Activated CD8-positive, alpha-beta memory T cell treated with anti-CD3 and anti-CD28 coated beads, Interleukin-2, amount 50 U/mL, for 4 hours (primary cell): ENCODE measurements around the gene NFASC.
A peak's percentile ranks its signal among the peaks of the same experiment; 100 is the strongest.

Experiments
- DNase-seq: peaks from one replicate; pipeline ENCODE4 v3.0.0-alpha.2; 2020

Gene NFASC

DNA sequence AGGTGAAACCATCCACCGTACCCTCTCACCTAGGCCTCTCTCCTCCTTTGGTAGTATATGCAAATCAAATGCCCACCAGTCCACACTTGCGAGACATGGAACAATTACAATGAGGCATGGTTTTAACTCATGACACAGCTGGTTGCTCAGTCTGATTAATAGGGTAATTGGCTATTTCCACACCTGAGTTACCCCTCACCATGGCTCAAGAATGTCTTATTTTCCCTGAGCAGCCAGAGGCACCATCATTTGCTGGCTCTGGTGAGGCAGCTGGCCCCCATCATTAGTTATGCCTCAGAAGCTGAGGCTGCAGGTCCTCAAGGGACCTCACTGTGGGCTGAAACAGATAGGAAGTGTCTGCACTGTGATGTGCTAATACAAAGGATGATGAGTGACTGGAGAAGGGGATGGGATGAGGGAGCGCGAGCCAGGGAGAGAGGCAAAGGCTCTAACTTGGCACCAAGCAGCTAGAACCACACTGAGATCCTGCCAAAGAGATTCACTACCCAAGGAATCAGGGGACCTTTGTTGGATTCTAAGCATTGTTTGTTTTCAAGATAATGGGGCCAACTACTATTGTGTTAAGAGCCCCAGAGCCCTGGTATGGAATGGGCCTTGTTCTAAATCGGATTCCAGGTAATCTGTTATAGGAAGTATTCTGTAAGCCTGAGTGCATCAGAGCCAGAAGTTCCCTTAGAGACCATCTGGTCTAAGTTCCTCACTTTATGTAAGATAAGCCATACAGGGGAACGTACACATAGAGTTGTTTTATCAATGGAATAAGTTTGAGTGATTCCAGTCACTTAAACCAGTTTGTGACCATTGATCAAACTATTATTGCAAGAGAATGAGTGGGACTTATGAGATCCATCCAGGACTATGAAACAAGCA lies 92.3 kb downstream of the NFASC start:
- no peak for DNase-seq

DNA sequence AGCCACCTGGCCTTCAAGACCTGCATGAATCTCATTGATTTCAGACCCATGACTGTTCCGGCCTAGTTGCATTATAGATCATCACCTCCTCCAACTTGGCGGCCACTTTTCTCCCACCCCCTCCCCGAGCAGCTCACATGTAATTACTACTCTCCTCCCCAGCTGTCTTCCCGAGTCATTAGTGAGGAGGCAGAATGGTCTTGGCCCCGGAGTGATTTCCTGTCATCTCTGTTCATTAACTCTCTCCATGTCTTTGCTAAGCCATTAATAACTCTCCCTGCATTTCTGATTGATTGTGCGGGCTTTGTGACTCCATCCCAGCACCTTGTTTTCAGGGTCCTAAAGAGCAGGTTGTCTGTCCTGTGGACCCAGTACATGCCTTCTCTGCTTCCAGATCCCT lies 96.8 kb downstream of the NFASC start:
- no peak for DNase-seq

DNA sequence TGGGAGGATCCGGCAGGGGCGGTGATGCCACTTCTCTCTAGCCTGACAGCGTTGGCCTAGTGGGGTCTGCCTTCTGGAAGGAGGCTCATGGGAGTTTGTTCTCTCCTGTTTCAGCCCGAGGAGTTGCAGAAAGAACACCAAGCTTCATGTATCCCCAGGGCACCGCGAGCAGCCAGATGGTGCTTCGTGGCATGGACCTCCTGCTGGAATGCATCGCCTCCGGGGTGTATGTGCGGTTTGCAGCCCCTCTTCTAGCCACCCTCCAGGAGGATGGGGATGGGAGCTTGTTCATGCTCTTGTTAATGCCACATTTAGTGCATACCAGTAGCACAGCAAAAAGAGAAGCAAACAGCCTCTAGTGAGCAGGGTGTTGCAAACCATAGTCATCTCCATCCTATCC lies 97.5 kb downstream of the NFASC start:
- no peak for DNase-seq

DNA sequence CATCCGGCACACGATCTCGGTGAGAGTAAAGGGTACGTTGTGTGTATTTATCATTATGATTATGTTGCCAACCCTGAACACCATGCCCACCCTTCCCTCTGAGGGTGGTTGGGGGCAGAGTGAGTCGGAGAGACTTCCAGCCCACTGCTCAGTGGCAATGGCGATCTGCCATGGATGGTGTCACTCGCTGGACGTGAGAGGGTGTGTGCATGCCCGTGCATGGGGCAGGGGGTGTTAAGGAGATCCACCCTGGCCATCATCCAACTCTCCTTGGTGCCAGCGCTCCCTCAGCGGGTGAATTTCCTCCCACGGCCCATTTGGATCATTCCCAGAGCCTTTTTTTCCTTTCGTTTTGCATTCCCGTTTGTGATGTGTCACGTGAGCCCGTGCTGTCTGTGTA lies 98.3 kb downstream of the NFASC start:
- DNase-seq = no peak

DNA sequence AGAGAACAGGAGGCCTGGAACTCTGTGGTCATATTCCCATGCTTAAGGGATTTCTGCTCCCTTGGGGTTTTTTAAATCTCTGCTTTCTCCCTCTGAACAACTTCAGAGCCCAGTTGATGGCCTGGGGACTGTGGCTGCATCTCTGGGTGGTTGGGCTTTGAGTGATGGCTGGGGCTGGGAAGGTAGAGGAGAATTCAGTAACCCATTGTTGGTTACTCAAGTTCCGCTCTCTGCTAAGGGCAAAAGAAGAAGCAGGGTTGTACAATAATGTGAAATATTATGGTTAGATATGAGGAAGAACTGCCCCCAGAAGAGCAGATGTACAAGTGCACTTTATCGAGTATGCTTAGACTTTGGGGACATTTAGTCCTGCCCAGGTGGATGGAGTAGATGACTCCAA lies 100.3 kb downstream of the NFASC start:
- no peak for DNase-seq

DNA sequence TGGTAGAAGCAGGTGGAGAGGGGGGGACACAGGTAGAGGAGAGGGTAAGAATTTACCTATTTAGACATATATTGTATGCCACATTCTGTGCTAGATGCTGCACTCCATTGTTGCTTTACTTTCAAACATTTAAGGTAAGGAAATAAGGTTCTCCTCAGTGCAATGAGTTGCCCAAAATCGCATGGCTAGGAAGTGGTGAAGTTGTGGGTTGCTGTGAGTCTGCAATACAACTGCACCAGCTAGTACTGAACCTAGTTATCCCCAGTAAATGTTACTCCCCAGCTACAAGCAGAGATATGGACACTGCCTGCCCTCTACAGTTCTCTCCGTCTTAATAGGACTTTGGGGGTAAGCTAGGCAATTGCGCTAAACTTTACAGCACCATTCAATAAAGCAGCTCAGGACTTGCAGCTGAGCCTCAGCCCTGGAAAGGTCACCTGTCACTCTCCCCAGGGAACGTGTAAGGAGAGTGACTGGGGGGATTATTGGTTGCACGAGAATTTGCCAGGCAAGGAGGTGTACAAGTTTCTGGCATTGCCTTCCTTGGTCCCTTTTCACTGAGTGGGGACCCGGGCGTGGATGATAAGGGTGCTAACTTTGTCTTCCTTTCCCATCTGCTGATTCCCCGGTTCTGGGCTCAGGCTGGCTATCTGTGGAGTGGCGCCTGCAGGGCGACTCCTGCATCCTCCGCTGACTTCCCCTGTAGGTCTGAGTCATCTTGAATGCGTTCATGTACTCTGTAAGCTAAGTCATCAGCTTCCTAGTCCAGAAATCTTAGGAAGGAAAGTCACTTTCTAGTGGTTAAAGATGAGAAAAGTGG lies 101.1 kb downstream of the NFASC start:
- DNase-seq = no peak

DNA sequence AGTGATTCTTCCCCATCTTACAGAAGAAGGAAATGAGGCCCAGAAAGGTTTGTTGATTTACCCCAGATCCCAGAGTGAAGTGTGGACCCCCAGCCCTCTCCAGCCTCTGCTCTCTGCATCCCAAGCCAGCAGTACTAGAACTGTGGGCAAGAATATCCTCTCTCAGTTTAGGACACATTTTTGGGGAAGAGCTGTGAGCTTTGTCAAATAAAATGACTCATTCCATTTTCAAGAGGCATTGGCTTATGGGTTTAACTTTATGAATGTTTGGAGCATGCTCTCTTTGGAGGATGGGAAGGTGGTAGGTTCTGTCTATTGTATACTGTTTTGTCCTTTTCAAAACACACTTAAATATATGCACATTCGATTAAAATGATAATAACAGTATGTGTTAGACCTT lies 101.8 kb downstream of the NFASC start:
- DNase-seq = no peak

DNA sequence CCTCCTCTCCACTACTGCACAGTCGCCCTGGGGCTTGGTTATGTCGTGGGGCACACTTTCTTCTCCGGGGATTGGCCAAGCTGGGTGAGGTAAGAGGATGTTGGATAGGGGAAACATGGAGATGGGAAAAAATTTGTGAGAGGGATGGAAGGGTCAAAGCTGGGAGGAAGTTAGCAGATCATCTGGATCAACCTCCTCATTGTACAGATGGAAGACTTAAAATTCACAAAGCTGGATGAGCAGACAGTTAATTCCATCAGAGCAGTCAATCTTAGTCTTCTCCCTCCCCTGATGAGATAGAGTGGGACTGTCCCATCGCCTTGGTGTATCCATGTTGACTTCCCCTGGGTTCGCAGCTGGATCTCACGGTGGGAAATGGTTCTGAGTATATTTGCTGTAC lies 102.8 kb downstream of the NFASC start:
- DNase-seq = no peak

DNA sequence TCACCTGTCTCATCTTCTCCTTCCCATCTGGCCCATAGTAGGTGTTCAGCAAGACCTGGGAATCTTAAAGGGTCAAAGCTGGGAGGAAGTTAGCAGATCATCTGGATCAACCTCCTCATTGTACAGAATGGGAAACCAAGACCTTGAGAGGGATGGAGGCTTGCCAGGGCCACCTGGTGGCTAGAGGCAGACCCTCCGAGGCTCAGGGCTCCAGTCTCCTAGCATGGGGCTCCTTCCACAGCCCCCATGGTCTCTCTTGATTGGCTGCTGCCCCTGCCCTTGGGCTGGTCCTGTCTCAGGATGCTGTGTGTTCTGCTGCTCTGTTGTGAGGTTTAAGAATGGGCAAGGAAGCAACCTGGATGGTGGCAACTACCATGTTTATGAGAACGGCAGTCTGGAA lies 103.7 kb downstream of the NFASC start:
- no peak for DNase-seq

DNA sequence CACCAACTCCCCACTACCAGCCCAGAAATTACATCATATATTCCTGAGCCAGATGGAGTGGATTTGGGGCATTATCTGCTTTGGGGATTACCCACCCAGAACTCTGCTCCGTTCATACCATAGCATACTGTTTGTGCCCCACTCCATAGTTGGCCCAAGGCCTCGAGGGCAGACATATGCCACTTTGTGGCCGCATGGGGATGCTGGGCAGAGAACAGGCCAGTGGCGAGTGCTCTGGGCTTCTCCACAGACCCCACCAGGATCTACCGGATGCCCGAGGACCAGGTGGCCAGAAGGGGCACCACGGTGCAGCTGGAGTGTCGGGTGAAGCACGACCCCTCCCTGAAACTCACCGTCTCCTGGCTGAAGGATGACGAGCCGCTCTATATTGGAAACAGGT lies 104.4 kb downstream of the NFASC start:
- DNase-seq = no peak

DNA sequence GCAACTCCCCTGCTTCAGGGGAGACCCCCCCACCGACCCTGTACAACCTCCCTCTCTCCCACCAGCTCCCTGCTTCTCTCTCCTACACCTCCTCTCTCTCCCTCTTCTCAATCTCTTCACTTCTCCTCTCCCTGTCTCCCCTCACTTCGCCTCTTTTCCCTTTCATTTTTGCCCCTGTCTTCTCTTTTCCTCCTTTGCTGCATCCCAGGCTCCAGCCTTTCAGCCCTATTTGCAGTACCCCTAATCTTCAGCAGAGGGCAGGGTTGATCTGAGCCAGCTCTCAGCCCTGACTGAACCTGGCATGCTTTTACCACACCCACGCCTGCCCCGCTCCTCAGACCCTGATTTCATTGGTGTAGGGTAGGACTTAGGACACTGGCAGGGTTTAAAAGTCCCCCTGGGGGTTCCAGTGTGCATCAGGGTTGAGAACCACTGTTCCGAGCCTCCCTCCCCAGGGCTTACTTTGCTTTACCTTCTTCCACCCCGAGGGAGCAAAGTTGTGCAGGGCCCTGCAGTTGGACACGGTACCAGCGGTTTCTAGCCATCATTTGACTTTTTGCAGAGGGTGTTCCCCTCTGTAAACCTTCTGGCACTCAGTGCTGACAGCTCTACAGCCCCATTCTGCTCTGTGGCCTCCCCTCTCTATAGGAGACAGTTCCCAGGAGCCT lies 105.0 kb downstream of the NFASC start:
- DNase-seq = peak; percentile 48

DNA sequence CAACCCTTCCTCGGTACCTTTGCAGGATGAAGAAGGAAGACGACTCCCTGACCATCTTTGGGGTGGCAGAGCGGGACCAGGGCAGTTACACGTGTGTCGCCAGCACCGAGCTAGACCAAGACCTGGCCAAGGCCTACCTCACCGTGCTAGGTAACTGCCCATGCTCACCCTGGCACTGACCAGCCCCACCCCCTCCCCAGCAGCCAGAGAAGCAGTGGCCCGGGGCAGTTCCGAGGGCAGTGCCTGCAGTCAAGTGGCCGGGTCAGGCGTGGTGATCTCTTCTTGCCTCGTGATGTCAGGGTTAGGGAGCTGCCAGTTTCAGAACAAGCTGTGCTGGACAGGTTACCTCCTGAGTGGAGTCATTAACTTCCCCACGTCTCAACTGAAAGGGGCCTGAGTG lies 106.0 kb downstream of the NFASC start:
- no peak for DNase-seq

DNA sequence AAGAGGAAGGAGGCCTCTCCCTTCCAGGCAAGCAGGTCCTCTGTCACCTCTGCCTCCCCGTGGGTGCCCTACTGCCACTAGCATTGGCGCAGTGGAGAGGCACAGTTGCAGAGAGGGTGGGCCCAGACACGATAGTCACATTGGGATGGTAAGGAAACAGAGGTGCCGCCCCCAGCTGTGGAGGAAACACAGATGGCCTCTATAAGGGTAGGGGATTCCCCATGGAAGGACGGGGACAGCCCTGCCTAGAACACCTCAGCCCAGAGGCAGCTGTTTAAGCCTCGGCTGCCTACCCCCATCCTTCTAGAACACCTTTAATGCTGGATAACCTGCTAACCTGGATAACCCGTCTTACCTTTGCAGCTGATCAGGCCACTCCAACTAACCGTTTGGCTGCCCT lies 106.7 kb downstream of the NFASC start:
- no peak for DNase-seq

DNA sequence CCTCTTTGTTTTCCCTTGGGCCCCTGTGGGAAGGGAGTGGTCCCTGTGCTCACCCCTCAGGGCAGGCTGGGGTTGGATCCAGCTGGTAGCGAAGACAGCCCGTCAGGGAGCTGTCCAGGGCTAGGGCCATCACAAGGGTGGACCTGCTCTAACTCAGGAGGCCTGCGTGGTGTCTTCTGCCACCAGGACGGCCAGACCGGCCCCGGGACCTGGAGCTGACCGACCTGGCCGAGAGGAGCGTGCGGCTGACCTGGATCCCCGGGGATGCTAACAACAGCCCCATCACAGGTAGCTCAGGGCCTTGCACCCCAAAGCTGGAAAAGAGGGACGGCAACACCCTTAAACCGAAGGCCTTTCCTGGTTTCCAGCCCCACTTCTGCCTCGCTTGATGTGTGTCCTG lies 108.1 kb downstream of the NFASC start:
- DNase-seq = no peak

DNA sequence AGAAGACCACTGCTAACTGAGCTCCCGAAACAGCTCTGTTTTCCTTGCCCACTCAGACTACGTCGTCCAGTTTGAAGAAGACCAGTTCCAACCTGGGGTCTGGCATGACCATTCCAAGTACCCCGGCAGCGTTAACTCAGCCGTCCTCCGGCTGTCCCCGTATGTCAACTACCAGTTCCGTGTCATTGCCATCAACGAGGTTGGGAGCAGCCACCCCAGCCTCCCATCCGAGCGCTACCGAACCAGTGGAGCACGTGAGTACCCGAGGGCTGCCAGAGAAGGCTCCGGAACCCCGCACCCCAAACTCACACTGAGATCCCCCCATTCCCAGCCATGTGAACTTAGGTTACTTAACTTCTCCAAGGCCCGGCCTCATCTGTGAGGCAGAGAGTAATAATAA lies 108.6 kb downstream of the NFASC start:
- no peak for DNase-seq

DNA sequence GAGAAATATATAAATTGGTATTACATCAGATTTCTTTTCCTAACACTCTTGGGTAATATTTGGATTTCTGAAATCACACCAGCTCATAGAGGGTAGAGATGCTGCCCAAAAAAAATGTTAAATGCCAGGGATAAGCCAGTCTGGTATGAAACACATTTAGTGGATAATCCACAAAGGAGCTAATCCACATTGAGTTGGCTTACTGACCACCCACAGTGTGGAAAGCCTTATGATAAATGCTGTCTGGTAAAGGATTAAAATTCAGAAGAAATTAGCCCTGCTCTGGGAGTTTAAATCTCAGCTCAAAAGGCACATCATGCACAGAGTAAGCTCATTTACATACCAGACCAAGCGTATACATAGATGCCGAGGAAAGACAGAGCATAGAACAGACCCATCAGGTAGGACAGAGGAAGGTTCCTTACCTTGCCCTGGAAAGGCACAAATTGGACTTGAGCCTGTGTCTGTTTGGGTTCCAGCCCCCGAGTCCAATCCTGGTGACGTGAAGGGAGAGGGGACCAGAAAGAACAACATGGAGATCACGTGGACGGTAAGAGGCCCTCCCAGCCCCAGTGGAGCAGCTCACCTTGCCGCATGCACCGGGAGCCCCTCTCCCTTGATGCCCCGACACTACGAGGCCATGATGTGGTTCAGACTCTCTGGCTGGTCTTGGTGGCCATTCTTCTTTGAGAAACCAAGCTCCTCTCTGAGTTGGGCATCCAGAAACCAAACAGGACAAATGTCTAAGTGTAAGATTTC lies 109.4 kb downstream of the NFASC start:
- no peak for DNase-seq

DNA sequence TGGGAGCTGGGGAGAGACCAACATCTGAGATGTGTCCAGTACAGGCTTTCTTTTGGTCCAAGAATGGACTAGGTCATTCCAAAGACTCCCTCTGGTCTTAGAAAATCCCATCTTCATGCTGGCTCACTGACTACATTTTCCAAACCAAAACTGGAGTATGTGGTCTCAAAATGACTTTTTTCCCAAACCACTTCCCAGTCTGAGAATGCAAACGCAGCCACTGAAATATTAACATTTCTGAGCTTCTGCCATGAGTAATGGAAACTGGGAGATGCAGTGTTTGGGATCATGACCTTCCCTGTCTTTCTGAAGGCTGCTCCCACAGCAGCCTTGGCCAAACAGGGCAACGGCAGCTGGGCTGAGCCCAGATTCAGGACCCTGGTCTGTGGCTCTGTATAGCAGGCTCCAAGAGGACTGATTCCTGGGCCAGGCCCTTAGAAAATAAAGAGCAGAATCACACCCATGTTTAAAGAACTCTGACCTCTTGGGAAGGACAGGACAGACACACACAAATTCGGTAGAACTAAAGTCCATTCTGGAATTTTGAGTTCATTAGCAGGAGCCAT lies 110.3 kb downstream of the NFASC start:
- DNase-seq = no peak

DNA sequence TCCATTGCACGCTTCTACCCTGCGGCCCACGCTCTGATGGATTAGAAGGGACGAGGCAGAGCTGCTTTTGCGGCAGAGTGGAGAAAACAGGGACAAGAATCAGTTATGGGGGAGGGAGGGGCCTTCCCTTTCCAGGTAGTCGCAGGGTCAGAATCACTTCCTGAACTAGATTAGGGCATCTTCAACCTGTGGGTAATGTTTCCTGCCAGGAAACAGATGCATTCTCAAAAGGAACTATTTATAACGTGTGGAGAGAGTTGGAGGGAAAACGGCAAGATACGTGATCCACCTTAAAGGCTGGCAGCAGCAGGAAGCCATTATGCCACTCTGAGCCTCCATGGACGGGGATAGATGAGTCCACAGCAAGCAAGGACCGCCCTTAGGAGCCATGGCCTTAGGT lies 112.5 kb downstream of the NFASC start:
- DNase-seq = no peak

DNA sequence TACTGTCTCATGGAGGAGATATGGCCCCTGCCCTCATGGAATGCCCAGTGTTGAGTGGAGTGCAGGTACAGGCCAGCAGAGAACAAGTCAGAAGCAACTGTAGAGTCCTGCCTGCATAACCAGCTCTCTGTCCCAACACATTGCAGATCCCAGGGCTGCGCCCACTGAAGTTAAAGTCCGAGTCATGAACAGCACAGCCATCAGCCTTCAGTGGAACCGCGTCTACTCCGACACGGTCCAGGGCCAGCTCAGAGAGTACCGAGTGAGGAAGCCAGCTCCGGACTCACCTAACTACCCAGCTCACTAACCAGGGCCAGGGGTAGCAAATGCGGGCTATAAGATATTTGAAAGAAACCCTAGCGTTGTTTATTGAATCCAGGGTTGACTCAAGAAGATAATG lies 113.2 kb downstream of the NFASC start:
- no peak for DNase-seq

DNA sequence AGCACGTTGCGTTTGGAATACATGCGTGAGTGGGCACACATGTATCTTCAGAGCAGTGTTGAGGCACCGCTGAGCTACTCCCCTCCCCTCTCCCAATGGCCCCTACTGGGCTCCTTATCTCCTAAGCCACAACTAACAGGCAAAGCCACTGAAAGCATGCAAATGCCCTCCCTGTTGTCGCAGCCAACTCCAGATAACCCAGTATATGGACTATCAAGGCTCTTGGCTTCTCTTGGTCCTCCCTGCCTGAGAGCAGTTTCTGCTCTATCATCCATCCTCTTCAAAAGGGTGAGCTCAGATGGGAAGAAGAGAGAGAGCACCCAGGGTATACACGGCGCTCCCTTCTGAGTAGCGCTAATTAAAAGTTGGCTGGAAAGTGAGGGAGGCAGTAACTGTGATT lies 113.8 kb downstream of the NFASC start:
- DNase-seq = no peak

DNA sequence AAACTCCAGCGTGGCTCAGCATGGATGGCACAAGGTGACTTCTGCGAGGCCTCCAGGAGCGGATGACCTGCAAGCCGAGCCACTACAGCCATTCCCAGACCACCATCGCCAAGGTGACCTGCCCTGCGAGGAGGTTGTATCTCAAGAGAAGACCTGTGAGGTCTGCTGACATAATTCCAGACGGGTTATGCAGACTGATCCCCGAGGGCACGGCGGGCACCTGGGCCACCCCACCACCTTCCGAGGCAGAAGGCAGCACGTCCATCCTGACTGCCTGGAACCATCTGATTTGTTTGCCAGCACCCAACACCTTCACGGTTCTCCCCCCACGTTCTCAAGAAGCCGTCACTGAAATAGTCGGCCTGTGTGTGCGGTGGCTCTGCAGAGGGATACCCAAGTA lies 115.5 kb downstream of the NFASC start:
- DNase-seq = no peak

DNA sequence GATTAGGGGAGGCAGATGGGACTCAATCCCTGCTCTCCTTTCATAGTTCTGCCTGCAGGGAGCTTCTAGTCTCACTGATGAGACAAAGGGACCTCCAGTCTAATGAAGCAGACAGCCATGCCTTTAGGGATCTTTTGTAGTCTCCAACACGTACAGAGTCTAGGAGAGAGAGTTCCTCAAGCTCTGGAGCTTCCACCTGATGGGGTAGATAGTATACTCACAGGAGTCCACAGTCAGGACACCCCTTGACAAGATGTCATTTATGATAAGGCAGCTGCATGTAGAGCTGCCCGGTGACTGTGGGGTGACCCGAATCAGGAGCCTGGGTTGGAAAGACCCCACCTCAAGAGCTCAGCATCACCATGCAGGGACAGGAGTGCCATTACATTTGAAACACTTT lies 117.0 kb downstream of the NFASC start:
- DNase-seq = no peak

DNA sequence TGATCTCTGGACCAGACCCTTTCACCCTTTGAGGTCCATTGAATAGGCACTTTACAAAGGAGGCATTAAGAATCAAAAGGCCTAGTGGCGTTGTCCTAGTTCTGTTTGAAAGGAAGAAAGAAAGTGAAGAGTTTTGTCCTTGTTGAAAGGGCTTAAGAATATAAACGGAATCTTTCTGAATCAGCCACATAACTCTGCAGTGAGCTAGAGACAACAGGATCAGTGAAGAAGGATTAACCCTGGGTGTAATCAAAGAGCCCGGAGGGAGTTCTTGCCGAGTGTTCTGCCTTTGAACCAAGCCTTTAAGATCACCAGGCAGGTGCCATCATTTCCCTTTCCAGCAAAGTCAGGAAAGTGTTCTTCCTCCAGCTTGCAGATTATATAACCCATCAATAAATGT lies 117.5 kb downstream of the NFASC start:
- no peak for DNase-seq
